ENCODE data around the gene SPAST. TPM values are rescaled to one million over a fixed set of nuclear protein-coding genes. Genes with fewer than 3 reads are reported as not detected.

The SPAST gene
- total and polyA plus RNA-seq, 9 of the 15 experiments (the other 6 are each of a cell fraction or from before 2014, with no cell fraction given), result 7.4 to 37.0 (median 19.0) TPM

GRCh38 chr2:32168513-32168912, 105.2 kb downstream of the SPAST start:
- Histone ChIP-seq H3K9me3 (replicated peaks; ENCODE audit: control insufficient read depth, insufficient read depth, low read depth, low read length) (0 out of 2 replicates have a peak, but pooled peaks cover 5% of the 10 kb centered on the region), H4K20me1 (replicated peaks; ENCODE audit: control insufficient read depth, insufficient read depth, low read length) (no peaks in the 10 kb centered on the region), H3K27me3 (ENCODE audit: control insufficient read depth in 2 of 2, insufficient read depth in 2 of 2, low read length in 2 of 2) (no peaks in the 10 kb centered on the region), H2AFZ (ENCODE audit: low read depth, low read length) (0 out of 2 replicates have a peak overlapping the region, but pooled peaks have one; percentile 2), H3K9me1 (ENCODE audit: control insufficient read depth, insufficient read depth, low read length) (no peaks in the 10 kb centered on the region), H3K36me3 (ENCODE audit: control insufficient read depth, insufficient read depth, low read length) (peaks cover 39% of the 10 kb centered on the region), H3K27ac (ENCODE audit: extremely low read depth, low read depth, low read length) (peak overlapping the region; percentile 98), H3K4me3 (no peak overlapping the region), H3K79me2 (ENCODE audit: control insufficient read depth, insufficient read depth, low read length) (peaks cover 81% of the 10 kb centered on the region), H3K9ac (ENCODE audit: insufficient read depth in 1 of 2, low read depth in 2 of 2, low read length in 2 of 2) (peak overlapping the region in 1 of 2 experiments; percentile 54; a peak in 2 of 4 replicates), H3K4me2 (ENCODE audit: insufficient read depth, low read length) (peak overlapping the region; percentile 45), H3K4me1 (replicated peaks in 1 of 2; ENCODE audit: control insufficient read depth in 2 of 2, insufficient read depth in 2 of 2, low read length in 2 of 2) (peaks cover 6 to 16% of the 10 kb centered on the region in 2 experiments; a peak in 4 of 5 replicates)
- peak; percentile 73 for FAIRE-seq
- no TSS peak for BruUV-seq (replicated peaks)
- peak; percentile 27 to 82 (median 40) for DNase-seq (ENCODE audit: extremely low read depth in 1 of 4, low spot score in 3 of 4)
- 0% methylated on average over 2 of the region's 2 CpGs for WGBS (ENCODE audit: insufficient coverage, low coverage, missing lambda C conversion rate)
- CTCF ChIA-PET (ENCODE audit: low intra/inter-chr PET ratio), result no interaction called here
- peak; percentile 5; the same call in 1 of the 3 replicates for ATAC-seq
- POLR2A ChIA-PET, result interaction anchor here (0.5 kb wide), 1 partner anchor 70 kb away, joined by 3 read pairs; no protein-coding TSS in a partner anchor
- intact Hi-C loops (cut with micrococcal nuclease), result loop anchor here (5.0 to 10.0 kb wide), 2 partner anchors 156 to 186 kb away; partner anchors contain the start of genes BIRC6 and MEMO1
- in situ Hi-C loops (cut with MboI), result no loop called here
- TF ChIP-seq MTF1 (CRISPR knock-in tag; IDR thresholded peaks at IDR 0.05; ENCODE audit: borderline replicate concordance), result no peak
- TF ChIP-seq ZNF740 (CRISPR knock-in tag; IDR thresholded peaks at IDR 0.05), result no peak
- no peak for TF ChIP-seq ZNF740 (tag; IDR thresholded peaks at IDR 0.05)
- no peak for TF ChIP-seq GTF2F1 (IDR thresholded peaks at IDR 0.05; ENCODE audit: low read depth, low read length)
- no peak for TF ChIP-seq MTA2 (IDR thresholded peaks at IDR 0.05; ENCODE audit: low read depth)
- no peak for TF ChIP-seq CCNT2 (IDR thresholded peaks at IDR 0.05; ENCODE audit: borderline replicate concordance, extremely low read depth, insufficient read length, low read depth, low read length)
- TF ChIP-seq OTX1 (CRISPR knock-in tag; IDR thresholded peaks at IDR 0.05), result no peak
- TF ChIP-seq TAL1 (IDR thresholded peaks at IDR 0.05), result peak; percentile 71
- TF ChIP-seq ZBTB11 (CRISPR knock-in tag; IDR thresholded peaks at IDR 0.05), result peak in 1 of 3 experiments; percentile 54; a peak in 2 of 6 replicates
- TF ChIP-seq ZBTB9 (CRISPR knock-in tag; IDR thresholded peaks at IDR 0.05), result 0 out of 2 replicates have a peak, but pooled peaks have one; percentile 24
- no peak for TF ChIP-seq ZNF780A (CRISPR knock-in tag; IDR thresholded peaks at IDR 0.05)
- no peak; the same call in 1 of the 2 replicates for TF ChIP-seq TRIM28 (IDR thresholded peaks at IDR 0.05)
- no peak for TF ChIP-seq ZBED1 (IDR thresholded peaks at IDR 0.05)
- TF ChIP-seq NR2C2 (CRISPR knock-in tag; IDR thresholded peaks at IDR 0.05), result no peak
- no peak for TF ChIP-seq NR2C2 (tag; IDR thresholded peaks at IDR 0.05)
- TF ChIP-seq ETV6 (IDR thresholded peaks at IDR 0.05; ENCODE audit: borderline replicate concordance in 1 of 2, low read depth in 2 of 2, low read length in 1 of 2), result no peak
- no peak for TF ChIP-seq ETV6 (CRISPR knock-in tag; IDR thresholded peaks at IDR 0.05; ENCODE audit: borderline replicate concordance)
- TF ChIP-seq ILF3 (IDR thresholded peaks at IDR 0.05; ENCODE audit: borderline replicate concordance), result 0 out of 2 replicates have a peak, but pooled peaks have one; percentile 47

All from K562 (cell line).